AG09309 (cell line): ENCODE measurements around the gene DTNBP1.
A peak's percentile ranks its signal among the peaks of the same experiment; 100 is the strongest.

ENCODE experiments used
- DNase-seq: peaks from one replicate; pipeline ENCODE4 v3.0.0-alpha.2; 2010; ENCODE audit warnings: low read depth
- H3K4me3 ChIP-seq: 2 replicates; pipeline ENCODE4 v1.5.1; 2011; ENCODE audit warnings: mild to moderate bottlenecking, low read depth, low read length, moderate library complexity; ENCODE audit not compliant: control insufficient read depth
- TF ChIP-seq, protein P1 (sequence below): IDR thresholded peaks from 2 replicates; pipeline ENCODE4 v1.5.1; 2011; ENCODE audit warnings: mild to moderate bottlenecking, low read depth, low read length, inconsistent platforms; ENCODE audit not compliant: insufficient read depth, control insufficient read depth; ENCODE audit errors: missing control alignments

Gene DTNBP1

GRCh38 chr6:15495375-15495901 lies 167.4 kb downstream of the DTNBP1 start:
- no peak for DNase-seq
- H3K4me3 ChIP-seq, result no peak overlapping the region
- TF ChIP-seq, protein P1, sequence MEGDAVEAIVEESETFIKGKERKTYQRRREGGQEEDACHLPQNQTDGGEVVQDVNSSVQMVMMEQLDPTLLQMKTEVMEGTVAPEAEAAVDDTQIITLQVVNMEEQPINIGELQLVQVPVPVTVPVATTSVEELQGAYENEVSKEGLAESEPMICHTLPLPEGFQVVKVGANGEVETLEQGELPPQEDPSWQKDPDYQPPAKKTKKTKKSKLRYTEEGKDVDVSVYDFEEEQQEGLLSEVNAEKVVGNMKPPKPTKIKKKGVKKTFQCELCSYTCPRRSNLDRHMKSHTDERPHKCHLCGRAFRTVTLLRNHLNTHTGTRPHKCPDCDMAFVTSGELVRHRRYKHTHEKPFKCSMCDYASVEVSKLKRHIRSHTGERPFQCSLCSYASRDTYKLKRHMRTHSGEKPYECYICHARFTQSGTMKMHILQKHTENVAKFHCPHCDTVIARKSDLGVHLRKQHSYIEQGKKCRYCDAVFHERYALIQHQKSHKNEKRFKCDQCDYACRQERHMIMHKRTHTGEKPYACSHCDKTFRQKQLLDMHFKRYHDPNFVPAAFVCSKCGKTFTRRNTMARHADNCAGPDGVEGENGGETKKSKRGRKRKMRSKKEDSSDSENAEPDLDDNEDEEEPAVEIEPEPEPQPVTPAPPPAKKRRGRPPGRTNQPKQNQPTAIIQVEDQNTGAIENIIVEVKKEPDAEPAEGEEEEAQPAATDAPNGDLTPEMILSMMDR, result no peak

DNA sequence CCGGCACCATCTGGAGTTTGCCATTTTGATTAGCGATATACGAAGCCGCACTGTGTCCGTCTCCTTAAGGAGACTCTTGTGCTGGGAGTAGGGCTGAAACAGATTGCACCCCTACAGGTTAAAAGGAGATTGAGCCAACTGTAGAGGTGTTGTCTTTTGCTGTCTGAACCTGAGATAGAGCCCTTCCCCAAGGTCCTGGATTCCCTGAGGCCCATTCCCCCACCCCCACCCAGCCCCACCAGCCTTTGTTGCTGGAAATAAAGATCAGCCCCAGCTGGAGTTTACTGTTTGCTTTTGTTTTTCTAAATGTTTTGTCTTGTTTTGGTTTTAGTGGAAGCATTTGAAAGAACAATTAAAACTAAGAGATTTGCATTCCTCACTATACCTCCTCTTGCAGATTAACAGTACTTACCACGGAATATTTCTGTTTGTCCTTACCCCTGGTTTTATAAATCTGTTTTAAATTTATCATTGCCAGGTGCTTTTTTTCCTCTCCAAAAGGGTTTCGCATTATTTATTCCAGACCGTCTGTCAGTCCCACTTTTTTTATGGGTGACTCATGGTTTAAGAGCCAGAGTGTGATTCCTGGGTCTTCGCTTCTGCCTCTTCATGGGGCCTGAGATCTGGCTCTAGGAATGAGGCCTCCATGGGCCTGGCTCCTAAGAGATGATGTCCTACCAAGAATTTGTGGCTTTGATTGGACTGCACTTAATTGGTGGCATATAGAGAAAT lies 169.2 kb downstream of the DTNBP1 start:
- no peak for DNase-seq
- TF ChIP-seq, protein P1, result no peak
- H3K4me3 ChIP-seq, result no peak overlapping the region

DNA sequence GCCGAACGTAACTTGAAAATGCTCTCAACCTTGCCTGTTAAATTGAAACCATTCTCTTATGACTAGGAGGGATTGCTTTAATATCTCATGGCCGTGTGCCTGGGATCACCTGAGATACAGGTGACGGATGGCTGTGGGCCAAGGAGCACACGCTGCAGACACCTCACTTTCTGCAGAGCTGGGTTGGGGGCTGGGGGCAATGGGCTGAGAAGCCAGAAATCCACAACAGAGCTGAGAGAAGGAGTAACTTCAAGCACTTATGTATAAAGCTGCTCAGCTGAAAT lies 170.9 kb downstream of the DTNBP1 start:
- H3K4me3 ChIP-seq, result no peak overlapping the region
- DNase-seq, result no peak
- TF ChIP-seq, protein P1, result no peak

- no peak overlapping the region for H3K4me3 ChIP-seq
- DNase-seq, result peak; percentile 61
- TF ChIP-seq, protein P1, result peak; percentile 99
These were observed 171.4 kb downstream of the DTNBP1 start for GRCh38 chr6:15491255-15491985.

GRCh38 chr6:15490242-15491100 lies 172.4 kb downstream of the DTNBP1 start:
- no peak for DNase-seq
- TF ChIP-seq, protein P1, result no peak
- H3K4me3 ChIP-seq, result no peak overlapping the region

DNA sequence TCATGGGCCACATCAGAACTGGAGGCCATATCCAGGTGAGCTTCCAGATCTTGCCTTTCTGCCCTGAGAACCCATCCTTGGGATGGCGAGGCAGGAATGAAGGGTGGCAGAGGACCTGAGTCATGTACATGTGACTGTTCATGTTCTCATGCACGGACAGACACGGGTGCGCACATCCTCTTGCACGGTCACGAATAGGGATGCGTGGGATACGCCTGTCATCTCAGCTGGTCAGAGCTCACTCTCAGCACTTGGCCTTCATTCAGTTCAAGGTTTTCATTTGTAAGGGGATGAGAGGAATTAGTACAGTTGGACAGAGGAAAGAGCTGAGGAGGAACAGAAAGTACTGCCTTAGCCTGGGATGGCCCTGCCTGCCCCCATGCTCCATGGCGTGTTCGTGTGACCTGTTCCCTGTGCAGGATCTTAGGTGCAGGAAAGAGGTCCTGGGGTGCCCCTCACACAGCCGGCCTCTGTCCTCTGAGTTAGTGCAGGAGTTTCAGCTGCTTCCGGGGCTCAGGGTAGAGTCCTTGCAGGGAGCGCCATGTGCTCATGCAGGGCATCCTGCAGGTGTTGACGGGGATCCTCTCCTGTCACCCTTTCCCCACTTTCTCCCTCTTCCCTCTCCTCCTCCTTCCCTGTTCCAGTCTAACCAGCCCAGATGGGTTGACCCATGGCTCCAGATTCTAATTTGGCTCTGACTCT lies 173.4 kb downstream of the DTNBP1 start:
- TF ChIP-seq, protein P1, result no peak
- no peak for DNase-seq
- no peak overlapping the region for H3K4me3 ChIP-seq
